Measurements from ENCODE around the gene VOPP1.
"Not testable (repeated sequence)": the region's sequence is repeated elsewhere in the genome, so short reads cannot be mapped to it uniquely, and the experiment has no call there.

The VOPP1 gene

GRCh38 chr7:55572378-55573233 is at the start of gene VOPP1:
VOPP1 (minus strand) TSS chr7:55572502; CDS start chr7:55572324, 178 bp downstream.
- DNase-seq (ENCODE audit: low read depth, low spot score) = no peak

GRCh38 chr7:55618913-55619312 is 46.6 kb upstream of the VOPP1 start:
- DNase-seq (ENCODE audit: low read depth, low spot score) = no peak

- DNase-seq (ENCODE audit: low read depth, low spot score) = not testable (repeated sequence)
Measured at GRCh38 chr7:55614365-55615064, 42.2 kb upstream of the VOPP1 start.

- DNase-seq (ENCODE audit: low read depth, low spot score) = not testable (repeated sequence)
Measured at GRCh38 chr7:55609726-55610125, 37.4 kb upstream of the VOPP1 start.

GRCh38 chr7:55605661-55606060 is 33.4 kb upstream of the VOPP1 start:
- not testable (repeated sequence) for DNase-seq (ENCODE audit: low read depth, low spot score)

- DNase-seq (ENCODE audit: low read depth, low spot score) = not testable (repeated sequence)
Measured at GRCh38 chr7:55597944-55598499, 25.7 kb upstream of the VOPP1 start.

- not testable (repeated sequence) for DNase-seq (ENCODE audit: low read depth, low spot score)
Measured at GRCh38 chr7:55597214-55597739, 25.0 kb upstream of the VOPP1 start.

- no peak for DNase-seq (ENCODE audit: low read depth, low spot score)
Measured at GRCh38 chr7:55595511-55595910, 23.2 kb upstream of the VOPP1 start.

GRCh38 chr7:55594870-55595269 is 22.6 kb upstream of the VOPP1 start:
- DNase-seq (ENCODE audit: low read depth, low spot score) = no peak

- no peak for DNase-seq (ENCODE audit: low read depth, low spot score)
Measured at GRCh38 chr7:55594414-55594813, 22.1 kb upstream of the VOPP1 start.

GRCh38 chr7:55593515-55594318 is 21.4 kb upstream of the VOPP1 start:
- no peak for DNase-seq (ENCODE audit: low read depth, low spot score)

GRCh38 chr7:55593172-55593514 is 20.8 kb upstream of the VOPP1 start:
- no peak for DNase-seq (ENCODE audit: low read depth, low spot score)

GRCh38 chr7:55592492-55592891 is 20.2 kb upstream of the VOPP1 start:
- no peak for DNase-seq (ENCODE audit: low read depth, low spot score)

- DNase-seq (ENCODE audit: low read depth, low spot score) = no peak
Measured at GRCh38 chr7:55591282-55591931, 19.1 kb upstream of the VOPP1 start.

- DNase-seq (ENCODE audit: low read depth, low spot score) = no peak
Measured at GRCh38 chr7:55590517-55591281, 18.4 kb upstream of the VOPP1 start.

GRCh38 chr7:55589905-55590304 is 17.6 kb upstream of the VOPP1 start:
- DNase-seq (ENCODE audit: low read depth, low spot score) = no peak

- no peak for DNase-seq (ENCODE audit: low read depth, low spot score)
Measured at GRCh38 chr7:55588976-55589604, 16.8 kb upstream of the VOPP1 start.

- DNase-seq (ENCODE audit: low read depth, low spot score) = no peak
Measured at GRCh38 chr7:55588379-55588699, 16.0 kb upstream of the VOPP1 start.

- no peak for DNase-seq (ENCODE audit: low read depth, low spot score)
Measured at GRCh38 chr7:55587687-55588378, 15.5 kb upstream of the VOPP1 start.
